SKM-1 (cell line): ENCODE data around the gene CPED1.
"Not testable (repeated sequence)": the region's sequence is repeated elsewhere in the genome, so short reads cannot be mapped to it uniquely, and the experiment has no call there.

Source experiments
- DNase-seq: peaks from one replicate; lab custom pipeline; 2025; ENCODE audit not compliant: unreplicated experiment; lab: John Stamatoyannopoulos, UW

CPED1 gene

DNA sequence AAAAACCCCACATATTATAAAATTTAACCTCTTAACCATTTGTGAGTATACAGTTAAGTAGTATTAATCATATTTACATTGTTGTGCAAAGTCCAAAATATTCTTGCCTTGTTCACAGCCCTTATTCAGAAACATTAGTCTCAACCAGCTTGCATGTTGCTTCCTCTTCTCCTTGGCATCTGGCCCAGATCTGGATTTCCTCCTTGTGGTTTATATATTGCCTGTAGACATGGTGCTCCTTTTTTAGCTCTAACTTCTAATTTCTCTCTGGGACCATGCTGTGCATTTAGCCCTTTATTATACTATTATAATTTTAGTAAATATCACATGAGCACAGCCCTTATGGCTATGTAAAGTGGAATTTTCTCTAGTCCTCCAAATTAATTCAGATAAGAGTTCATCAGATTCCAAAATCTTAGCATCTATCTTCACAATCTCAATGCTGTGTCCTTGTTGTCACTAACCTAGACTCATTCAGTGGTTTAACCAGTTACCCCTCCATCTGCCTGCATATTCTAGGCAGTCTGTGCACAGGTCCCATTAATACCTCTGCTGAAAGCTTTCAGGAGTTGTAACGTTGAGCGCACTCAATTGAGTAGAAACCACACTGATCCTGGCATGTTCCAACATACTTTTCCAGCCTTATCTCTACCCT is 7.9 kb downstream of the CPED1 start:
- DNase-seq, result peak; percentile 77

DNA sequence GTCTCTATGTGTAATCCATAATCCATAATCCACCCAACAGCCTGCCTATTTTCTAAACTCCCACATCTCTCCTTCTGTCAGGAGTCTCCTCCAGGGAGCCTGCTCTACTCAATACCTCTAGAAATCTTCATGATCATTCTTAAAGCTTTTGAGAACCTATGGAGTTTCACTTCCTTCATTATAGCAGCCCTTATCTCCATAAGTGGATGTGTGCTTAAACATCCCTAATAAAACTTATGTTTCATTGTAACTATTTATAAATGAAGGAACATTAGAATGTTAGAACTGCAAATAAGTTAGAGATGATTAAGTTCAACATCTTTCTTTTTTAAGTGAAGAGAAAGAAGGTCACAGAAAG is 8.5 kb downstream of the CPED1 start:
- DNase-seq, result no peak

DNA sequence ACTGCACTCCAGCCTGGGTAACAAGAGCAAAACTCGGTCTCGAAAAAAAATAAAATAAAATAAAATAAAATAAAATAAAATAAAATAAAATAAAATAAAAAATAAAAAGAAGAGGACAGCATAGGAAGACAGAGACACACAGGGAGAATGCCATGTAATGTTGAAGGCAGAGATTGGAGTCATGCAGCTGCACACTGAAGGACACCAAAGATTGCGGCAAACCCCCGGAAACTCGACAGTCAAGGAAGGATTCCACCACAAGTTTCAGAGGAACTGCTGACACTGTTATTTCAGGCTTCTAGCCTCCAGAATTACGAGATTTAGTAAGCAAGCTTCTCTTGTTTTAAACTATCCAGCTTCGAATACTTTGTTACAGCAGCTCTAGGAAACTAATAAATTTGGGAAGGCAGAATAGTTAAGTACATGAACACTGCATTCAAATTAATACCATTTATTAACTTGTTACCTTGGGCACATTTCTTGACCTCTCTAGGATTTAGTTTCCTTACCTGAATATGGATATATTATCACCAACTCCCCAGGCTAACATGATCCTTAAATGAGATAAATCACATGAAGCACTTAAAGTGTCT is 9.5 kb downstream of the CPED1 start:
- no peak for DNase-seq

DNA sequence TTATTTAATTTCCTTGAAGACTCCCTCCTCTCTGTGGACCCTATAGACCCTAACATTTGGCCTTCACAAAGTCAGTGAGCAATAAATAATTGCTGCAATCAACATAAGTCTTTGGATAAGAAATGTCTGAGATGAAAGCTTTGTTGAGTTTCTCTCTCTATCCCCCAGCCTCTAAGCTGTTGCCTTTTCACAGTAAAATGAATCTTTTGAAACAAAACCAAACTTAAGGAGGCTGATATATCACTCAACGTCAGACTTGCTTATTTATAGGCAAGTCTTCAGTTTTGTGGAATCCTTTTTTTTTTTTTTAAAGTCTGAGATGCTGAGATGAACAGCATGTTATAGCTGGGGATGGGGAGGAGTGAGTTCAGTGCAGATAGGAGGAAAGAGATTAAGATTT is 10.0 kb downstream of the CPED1 start:
- DNase-seq, result no peak

DNA sequence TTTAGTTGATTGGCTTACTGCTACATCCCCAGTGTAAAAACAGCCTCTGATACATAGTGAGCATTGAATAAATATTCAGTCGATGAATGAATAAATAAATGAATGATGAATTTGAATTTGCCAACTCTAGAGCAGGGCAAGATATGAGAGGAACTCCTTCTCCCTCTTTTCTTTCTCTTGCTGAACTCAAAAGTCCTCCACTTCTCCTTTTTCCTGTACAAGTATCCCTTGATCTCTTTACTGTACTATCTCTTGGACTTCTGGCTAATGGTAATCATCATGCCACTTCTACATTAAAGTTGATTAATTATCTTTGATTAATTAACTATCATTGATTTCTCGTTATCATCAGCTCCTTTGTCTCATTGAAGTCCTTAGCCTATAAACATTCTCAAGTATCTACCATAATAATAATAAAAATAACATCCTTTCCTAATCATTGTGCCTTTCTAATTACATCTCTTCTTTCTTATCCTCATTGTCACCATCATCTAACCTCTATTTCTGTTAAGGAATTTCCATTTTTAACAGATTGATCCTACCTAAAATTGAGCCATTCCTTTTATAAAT is 10.6 kb downstream of the CPED1 start:
- DNase-seq, result no peak

DNA sequence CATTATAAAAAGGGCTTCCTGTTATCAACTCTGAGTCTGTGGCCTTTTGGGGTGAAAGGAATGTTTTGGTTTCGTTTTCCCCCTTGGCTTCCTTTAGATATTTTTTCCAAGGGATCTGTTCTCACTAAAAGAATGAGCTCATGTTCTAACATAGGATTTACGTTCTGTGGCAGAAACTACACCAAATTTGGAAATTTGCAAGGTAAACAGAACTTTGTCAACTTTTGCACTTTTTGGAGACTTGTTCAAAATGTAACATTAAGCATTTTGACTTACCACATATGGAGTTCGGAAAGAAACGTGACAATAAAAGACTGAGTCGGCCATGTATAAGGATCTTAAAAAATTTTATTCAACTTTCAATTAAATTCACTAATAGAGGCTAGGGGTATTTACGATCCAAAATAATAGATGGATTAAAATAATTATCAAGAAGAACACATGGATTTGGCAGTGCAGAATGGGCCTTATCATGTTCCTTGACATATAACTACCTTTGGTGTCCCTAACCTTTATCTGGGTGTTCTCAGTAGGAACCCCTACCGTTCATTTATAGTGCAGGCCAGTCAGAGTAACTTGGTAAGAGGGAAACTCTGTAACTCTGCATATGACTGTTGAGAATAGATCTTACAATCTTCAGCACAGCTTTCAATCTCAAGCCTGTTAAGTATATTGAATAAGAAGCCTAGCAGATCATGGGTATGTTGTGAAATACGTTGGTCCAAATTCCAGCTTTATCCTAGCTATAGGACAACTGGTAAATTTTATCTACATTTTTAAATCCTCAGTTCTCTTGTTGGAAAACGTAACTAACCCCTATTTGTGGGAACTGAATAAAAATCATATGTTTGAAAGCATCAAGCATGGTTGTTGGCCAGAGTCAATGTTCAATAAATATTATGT is 11.8 kb downstream of the CPED1 start:
- DNase-seq, result no peak

DNA sequence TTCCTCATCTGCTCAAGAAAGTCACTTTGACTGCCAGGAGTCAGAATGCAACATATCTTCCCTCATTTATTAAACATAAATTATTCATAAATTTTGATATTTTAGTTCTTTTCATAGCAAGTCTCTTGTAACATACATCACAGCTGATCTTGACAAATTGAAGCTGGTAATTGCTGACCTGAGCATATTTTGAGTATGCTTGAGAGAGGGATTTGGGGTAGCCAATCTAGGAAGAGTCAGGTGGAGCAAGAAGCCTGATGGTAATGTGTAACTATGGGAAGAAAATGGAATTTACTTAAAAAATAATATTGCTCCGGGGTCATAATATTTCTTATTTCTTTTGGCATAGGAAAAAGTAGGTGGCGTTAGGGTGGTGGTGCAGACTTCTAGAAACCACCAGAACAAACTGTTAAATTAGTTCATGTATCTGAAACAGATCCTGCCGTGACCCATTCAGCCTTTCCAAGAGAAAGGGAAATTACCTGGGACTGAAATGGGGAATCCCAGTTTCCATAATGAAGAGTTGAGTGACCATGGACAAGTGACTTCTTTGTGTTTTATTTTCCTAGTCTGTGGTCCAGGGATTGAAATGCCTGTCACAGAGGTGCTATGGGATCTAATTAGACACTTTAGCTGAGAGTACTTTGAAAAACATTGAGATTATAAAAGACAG is 12.9 kb downstream of the CPED1 start:
- DNase-seq, result no peak

DNA sequence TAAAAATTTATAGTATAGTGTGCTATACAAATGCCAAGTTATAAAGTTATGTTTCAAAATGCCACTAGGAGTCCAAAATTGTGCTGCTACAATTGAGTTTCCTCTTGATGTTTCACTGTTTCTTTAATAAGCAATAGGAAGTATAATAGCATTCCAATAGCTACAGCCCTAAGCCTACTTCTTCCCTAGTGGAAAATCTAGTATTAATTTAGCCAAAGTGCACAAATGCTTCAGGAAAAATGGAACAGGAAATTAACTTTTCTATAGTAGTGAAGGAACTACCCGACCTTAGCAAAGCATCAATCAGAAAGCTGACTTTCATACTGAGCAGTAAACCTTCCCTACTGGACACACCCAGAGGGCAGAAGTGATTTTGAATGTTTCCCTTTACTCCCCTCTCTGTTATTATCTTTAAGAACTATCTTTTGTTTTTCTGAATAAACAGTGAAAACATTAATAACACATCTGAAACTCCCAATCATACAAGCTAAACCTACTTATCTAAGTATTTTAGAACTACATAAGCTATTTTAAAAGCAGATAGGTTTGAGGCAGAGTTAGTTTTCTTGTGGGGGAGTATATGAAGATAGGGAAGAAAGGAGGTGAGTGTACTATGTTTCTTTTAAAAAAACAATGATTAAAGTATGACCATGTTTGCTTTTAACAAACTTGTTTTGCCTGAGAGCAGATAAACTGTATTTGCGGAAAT is 13.7 kb downstream of the CPED1 start:
- DNase-seq, result no peak

DNA sequence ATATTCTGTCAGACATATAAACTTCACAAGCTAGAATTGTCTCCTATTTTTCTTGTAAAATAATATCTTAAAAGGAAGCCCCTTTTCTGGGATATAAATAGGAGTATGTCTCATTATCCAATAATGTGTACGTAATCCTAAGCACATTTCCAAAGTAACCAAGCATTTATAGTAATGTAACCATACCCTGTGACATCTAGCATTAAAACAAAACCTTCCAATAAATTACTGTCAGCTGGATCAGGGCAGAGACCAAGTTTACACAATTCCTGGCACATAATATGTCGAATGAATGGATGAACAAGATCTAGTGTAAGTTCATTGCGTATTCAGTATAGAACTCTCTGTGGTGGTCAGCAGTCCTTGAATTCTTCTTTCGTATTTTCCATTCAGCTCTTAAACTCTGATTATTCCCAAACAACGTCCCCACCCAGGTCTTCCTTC is 14.3 kb downstream of the CPED1 start:
- DNase-seq, result no peak

DNA sequence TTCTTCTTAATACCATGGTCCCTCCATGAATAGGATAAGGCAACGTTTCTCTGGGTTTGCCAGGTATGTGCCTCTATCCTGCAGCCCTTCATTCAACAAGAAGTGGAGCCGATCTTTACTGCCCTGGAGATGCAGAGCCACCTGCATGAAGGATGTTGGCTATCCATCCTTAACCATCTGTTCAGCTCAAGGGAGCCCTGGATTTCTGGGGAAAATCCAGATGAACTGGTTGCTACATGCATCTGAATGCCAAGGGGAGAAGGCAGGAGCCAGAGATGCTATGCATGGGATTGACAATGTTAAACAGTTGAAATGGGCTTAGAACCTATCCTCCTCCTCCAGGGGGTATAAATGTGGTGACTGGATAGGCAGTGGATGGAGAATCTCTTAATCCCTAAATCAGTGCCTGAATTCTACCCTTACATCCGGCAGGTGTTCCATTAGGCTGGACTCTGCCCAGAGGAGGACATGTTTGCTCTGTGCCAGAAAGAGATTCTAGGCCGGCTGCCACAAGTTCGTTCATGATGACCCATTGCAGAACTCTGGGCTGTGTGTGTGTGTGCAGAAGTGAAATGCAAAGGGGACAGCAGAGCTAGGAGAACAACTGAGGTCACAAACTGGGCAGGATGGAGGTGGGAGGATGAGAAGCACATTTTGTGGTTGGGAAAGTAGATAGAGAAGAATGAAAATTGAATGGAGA is 15.6 kb downstream of the CPED1 start:
- DNase-seq, result no peak

DNA sequence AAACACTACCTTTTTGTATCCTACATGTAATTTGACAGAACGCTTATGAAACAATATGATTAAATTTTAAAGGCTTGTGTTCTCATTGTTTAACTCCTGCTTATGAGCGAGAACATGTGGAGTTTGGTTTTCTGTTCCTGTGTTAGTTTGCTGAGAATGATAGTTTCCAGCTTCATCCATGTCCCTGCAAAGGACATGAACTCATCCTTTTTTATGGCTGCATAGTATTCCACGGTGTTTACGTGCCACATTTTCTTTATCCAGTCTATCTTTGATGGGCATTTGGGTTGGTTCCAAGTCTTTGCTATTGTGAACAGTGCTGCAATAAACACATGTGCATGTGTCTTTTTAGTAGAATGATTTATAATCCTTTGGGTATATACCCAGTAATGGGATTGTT is 16.5 kb downstream of the CPED1 start:
- DNase-seq, result not testable (repeated sequence)

DNA sequence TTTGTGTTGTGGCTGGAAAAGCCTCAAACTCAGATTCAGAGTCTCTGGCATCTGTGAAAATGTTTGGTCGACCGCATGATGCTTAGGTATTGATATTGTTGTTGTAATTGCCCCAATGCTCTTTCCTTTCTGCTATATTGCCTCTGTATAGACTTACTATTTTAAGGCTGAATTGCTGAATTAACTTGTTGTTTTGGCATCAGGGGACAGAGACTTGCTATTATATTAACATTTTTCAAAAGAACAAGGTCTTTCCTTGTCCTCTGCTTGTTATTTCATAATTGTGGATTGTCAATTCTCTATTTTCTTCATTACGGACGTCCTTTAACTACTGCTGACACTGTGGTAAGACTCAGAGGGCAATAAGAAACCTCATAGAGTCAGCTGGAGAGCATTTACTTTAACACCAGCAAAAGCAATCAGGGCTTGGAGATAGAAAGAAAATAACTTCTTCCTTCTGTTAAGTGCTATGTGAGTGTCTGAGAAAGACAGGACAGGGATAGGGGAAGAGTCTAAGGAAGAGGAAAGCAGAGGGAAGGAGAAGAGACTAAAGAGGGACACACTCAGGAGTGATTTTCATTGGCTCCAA is 17.6 kb downstream of the CPED1 start:
- no peak for DNase-seq

DNA sequence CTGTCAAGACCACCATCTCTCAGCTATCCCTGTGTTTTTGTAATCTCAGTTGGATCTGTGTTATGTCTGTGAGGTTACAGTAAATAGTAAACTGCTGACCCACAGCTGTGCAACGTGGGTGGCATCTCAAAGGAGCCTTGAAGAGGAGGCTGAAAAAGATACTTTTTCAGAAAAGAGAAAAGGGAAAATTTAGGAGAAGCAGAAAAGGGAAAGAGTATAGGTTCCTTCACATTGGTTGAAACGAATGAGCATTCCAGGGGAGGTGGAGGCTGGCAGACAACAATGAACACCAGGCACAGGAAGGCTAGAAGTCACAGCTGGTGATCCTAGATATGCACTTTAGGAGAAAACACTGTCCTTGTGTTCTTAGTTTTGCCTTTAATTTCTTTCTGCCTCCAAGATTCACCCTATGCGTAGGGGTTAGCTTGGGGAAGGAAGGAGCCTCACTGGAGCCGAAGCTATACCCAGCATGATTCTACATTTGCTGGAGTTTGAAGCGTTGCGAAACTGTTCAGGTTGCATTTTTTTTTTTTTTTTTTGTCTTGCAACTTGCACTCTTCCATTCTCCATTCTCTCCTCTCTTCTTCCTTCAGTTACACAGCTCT is 18.3 kb downstream of the CPED1 start:
- DNase-seq, result no peak

DNA sequence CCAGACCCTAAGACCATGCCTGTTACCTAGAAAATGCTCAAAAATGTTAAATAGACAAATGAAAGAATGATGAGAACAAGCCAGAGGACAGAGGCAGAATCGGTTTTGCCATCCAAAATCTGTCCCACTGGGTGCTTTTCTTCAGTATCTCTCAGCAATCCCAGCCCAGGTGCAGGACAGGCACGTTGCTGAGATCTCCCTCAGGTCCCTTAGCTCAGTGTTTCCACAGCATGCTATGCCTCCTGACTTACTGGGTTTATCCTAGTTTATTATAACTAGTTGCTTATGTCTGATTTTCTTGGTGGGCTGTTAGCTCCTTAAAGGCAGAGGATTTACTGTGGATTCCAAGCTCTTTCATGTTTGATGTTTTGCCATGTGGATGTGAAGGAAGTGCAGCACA is 20.3 kb downstream of the CPED1 start:
- DNase-seq, result no peak

DNA sequence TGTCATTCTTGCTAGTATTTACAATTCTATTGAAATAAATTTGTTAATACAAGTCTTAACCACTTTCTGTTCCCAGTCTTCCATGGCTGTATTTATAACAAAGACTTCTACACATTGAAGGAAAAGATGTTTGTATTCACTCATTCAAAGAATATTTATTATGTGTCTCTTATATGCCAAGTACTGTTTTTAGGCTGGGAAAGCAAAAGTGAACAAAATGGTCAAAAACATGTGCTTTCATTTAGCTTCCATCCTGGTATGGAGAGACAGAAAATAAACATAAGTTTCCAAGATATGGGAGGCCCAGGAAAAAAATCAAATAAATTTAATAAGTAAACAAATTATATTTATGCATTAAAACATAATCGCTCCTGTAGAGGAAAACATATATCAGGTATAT is 22.9 kb downstream of the CPED1 start:
- DNase-seq, result no peak

DNA sequence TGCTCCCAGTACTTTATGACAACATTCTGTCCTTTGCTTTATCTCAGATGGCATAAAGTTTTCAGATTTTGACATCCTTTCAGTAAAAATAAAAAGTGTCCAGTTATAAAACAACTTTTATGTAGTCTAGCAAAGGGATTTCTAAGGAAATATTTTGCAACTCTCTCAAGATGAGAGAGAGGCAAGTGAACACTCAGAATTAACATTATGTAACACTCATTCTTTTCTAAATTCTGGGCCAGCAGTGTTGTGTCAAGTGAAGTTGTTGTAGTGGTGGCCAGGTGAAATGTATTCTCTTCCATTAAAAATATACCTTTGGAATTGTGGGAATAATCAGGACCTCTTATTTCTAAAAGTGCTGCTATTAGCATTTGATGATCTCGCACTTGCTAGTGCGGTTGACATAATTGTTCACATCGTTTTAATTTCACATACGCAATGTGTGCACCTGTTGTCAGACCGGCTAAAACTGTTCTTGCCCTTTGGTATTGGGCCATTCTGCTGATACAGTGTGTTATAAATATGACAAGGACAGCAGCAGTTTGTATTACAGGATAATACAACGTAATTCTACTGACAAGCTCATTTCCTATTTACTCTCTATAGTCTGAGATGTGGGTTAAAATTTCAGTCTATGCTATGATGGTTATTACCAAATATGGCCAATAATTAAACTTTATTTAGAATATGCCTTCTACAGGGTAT is 23.8 kb downstream of the CPED1 start:
- no peak for DNase-seq

DNA sequence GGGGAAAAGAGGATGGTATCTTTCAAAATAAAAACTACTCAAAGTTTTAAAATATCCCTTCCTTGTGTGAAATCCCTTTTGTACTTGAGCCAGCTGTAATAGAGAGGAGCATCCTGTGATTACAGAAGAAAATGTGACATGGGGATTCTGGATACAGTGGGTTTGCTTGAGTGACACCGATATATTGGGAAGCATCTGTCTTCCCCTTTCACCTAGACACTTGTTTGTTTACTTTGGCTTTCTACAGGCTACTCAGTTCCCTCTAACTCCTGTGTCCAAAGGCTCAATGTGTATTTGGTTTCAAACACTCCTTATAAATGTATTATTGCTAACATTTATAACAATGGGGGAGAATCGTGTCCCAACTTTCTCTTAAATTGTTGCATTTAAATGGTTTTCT is 24.4 kb downstream of the CPED1 start:
- DNase-seq, result no peak

DNA sequence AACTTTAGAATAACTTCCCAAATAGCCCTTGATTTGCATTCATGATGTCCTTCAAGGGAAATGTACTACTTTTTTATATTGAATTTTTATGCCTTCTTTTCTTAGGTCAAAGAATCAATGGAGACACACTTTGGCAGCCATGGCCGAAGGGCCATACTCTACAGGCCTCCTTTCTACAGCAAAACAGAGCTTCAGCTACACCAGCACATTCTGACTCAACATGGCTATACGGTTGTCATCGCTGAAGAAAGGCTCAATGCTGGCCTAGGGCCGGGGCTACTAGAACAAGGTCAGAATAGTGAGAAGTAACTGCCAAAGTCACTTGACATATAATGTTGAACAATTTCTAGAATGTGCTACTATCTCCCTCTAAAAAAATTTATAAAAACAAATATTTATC is 27.0 kb downstream of the CPED1 start:
- no peak for DNase-seq

DNA sequence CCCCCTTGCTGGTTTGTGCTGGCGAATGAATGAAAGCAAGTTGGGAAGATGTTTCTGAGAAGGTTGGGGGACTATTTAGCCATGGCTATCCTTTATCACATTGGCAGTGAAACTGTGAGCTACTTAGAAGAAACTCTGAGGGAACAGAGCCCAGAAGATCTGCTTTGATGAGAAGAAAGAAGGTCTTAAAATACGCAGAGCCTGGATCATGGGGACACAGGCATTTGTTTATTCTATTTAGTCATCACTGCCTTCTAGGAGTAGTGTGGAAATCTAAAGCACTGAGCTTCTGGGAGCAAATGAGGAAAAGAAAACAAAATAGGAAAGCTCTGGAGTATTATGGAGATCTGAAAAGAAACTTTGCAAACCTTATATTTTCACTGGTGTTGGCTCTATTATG is 28.5 kb downstream of the CPED1 start:
- DNase-seq, result no peak
